HG03108 (cell line): Measurements from ENCODE around the gene GCNT4.
"Not testable (repeated sequence)": the region's sequence is repeated elsewhere in the genome, so short reads cannot be mapped to it uniquely, and the experiment has no call there.

Experiments
- ATAC-seq: cut with Tn5 transposase; IDR thresholded peaks from one replicate; pipeline ENCODE4 v1.9.1; 2021; ENCODE audit warnings: moderate library complexity; ENCODE audit not compliant: unreplicated experiment

GCNT4 gene

GRCh38 chr5:75052192-75053053 is at the start of gene GCNT4:
Gene GCNT4 (minus strand): TSS chr5:75052558. CDS start chr5:75030037, 22,521 bp downstream.
- no peak for ATAC-seq

GRCh38 chr5:75095956-75096355 is 43.6 kb upstream of the GCNT4 start:
- not testable (repeated sequence) for ATAC-seq

GRCh38 chr5:75091597-75091996 is 39.2 kb upstream of the GCNT4 start:
- no peak for ATAC-seq

GRCh38 chr5:75089662-75090061 is 37.3 kb upstream of the GCNT4 start:
- ATAC-seq, result no peak

GRCh38 chr5:75089137-75089536 is 36.8 kb upstream of the GCNT4 start:
- no peak for ATAC-seq

GRCh38 chr5:75088648-75089047 is 36.3 kb upstream of the GCNT4 start:
- ATAC-seq, result no peak

- no peak for ATAC-seq
These were observed 29.2 kb upstream of the GCNT4 start for GRCh38 chr5:75081510-75081909.

- ATAC-seq, result not testable (repeated sequence)
These were observed 27.0 kb upstream of the GCNT4 start for GRCh38 chr5:75079346-75079745.

- no peak for ATAC-seq
These were observed 25.7 kb upstream of the GCNT4 start for GRCh38 chr5:75078027-75078426.

- ATAC-seq, result no peak
These were observed 19.7 kb upstream of the GCNT4 start for GRCh38 chr5:75072061-75072460.

- no peak for ATAC-seq
These were observed 18.7 kb upstream of the GCNT4 start for GRCh38 chr5:75071100-75071499.

- no peak for ATAC-seq
These were observed 15.1 kb upstream of the GCNT4 start for GRCh38 chr5:75067434-75067833.

GRCh38 chr5:75062925-75063531 is 10.7 kb upstream of the GCNT4 start:
- no peak for ATAC-seq

- no peak for ATAC-seq
These were observed 7.7 kb upstream of the GCNT4 start for GRCh38 chr5:75059912-75060545.

GRCh38 chr5:75058986-75059535 is 6.7 kb upstream of the GCNT4 start:
- ATAC-seq, result no peak

GRCh38 chr5:75057561-75057960 is 5.2 kb upstream of the GCNT4 start:
- no peak for ATAC-seq

- no peak for ATAC-seq
These were observed 3.4 kb upstream of the GCNT4 start for GRCh38 chr5:75055727-75056144.

GRCh38 chr5:75054134-75054930 is 2.0 kb upstream of the GCNT4 start:
- ATAC-seq, result no peak

GRCh38 chr5:75053304-75054133 is 1.2 kb upstream of the GCNT4 start:
- no peak for ATAC-seq

GRCh38 chr5:75053054-75053303 is 621 bp upstream of the GCNT4 start:
- no peak for ATAC-seq
